Neural progenitor cell (in vitro differentiated cells): Measurements from ENCODE around the gene RASA2. TPM values are rescaled to one million over a fixed set of nuclear protein-coding genes. Genes with fewer than 3 reads are reported as not detected.

Experiments used
- DNase-seq: peaks from one replicate; pipeline ENCODE4 v3.0.0-alpha.2; 2016; ENCODE audit warnings: low spot score
- H2AFZ ChIP-seq: fragments of 200-600 bp; sonication (generic); replicated peaks from 2 replicates; pipeline ENCODE4 v1.6.1; 2016; ENCODE audit warnings: antibody characterized with exemption
- H3F3A ChIP-seq: fragments of 200-600 bp; sonication (generic); 2 replicates; pipeline ENCODE4 v1.6.1; 2016; ENCODE audit warnings: antibody characterized with exemption, low read depth
- H3K27ac ChIP-seq: fragments of 200-600 bp; sonication (generic); 2 replicates; pipeline ENCODE4 v1.5.1; 2016; ENCODE audit warnings: mild to moderate bottlenecking
- H3K27me3 ChIP-seq: fragments of 200-600 bp; sonication (generic); 2 replicates; pipeline ENCODE4 v1.6.1; 2016; ENCODE audit warnings: mild to moderate bottlenecking, moderate library complexity
- H3K36me3 ChIP-seq: fragments of 200-600 bp; sonication (generic); 2 replicates; pipeline ENCODE4 v1.5.1; 2016
- H3K4me1 ChIP-seq: fragments of 200-600 bp; sonication (generic); 2 replicates; pipeline ENCODE4 v1.6.1; 2016; ENCODE audit warnings: mixed run types
- H3K4me2 ChIP-seq: fragments of 200-600 bp; sonication (generic); 2 replicates; pipeline ENCODE4 v1.6.1; 2016
- H3K4me3 ChIP-seq: fragments of 200-600 bp; sonication (generic); 2 replicates; pipeline ENCODE4 v1.5.1; 2016
- H3K79me2 ChIP-seq: fragments of 200-600 bp; sonication (generic); 2 replicates; pipeline ENCODE4 v1.6.1; 2016; ENCODE audit warnings: low read depth
- H3K9ac ChIP-seq: fragments of 200-600 bp; sonication (generic); 2 replicates; pipeline ENCODE4 v1.6.1; 2016
- H3K9me3 ChIP-seq: fragments of 200-600 bp; sonication (generic); 2 replicates; pipeline ENCODE4 v1.5.1; 2016; ENCODE audit warnings: low read depth
- H4K20me1 ChIP-seq: fragments of 200-600 bp; sonication (generic); 2 replicates; pipeline ENCODE4 v1.6.1; 2016; ENCODE audit warnings: low read depth
- H3K27ac Mint-ChIP-seq: 3 replicates; pipeline ENCODE4 v1.8.0; 2021; ENCODE audit warnings: mixed read lengths
- H3K27me3 Mint-ChIP-seq: 2 replicates; pipeline ENCODE4 v1.8.0; 2022; ENCODE audit warnings: low read depth, mild to moderate bottlenecking, inconsistent platforms, moderate library complexity, mixed read lengths; ENCODE audit not compliant: insufficient read depth
- H3K36me3 Mint-ChIP-seq: 3 replicates; pipeline ENCODE4 v1.8.0; 2021; ENCODE audit warnings: mixed read lengths
- H3K4me1 Mint-ChIP-seq: 3 replicates; pipeline ENCODE4 v1.8.0; 2021; ENCODE audit warnings: mixed read lengths
- H3K4me3 Mint-ChIP-seq: 3 replicates; pipeline ENCODE4 v1.8.0; 2021; ENCODE audit warnings: mild to moderate bottlenecking, moderate library complexity, mixed read lengths
- H3K9me3 Mint-ChIP-seq: 3 replicates; pipeline ENCODE4 v1.8.0; 2020; ENCODE audit warnings: mixed read lengths
- CTCF ChIP-seq: fragments of 200-600 bp; sonication (generic); IDR thresholded peaks from 2 replicates; pipeline ENCODE4 v1.5.1; 2017; ENCODE audit warnings: antibody characterized with exemption, mild to moderate bottlenecking
- EZH2 ChIP-seq: fragments of 200-600 bp; sonication (generic); IDR thresholded peaks from 2 replicates; pipeline ENCODE4 v1.6.1; 2017; ENCODE audit warnings: antibody characterized with exemption, mild to moderate bottlenecking, moderate library complexity
- EZH2phosphoT487 ChIP-seq: fragments of 200-600 bp; sonication (generic); IDR thresholded peaks from 2 replicates; pipeline ENCODE4 v1.6.1; 2017; ENCODE audit warnings: antibody characterized with exemption
- total RNA-seq: library from RNA; depleted of rRNA; stranded (reverse); fragments of >200 nt; gene quantifications from 2 replicates; pipeline ENCODE4 v1.2.3, GENCODE V29; 2015; ENCODE audit warnings: low replicate concordance

The RASA2 gene
- total RNA-seq, 1 donor from 2014 or later: 48.4 TPM

GRCh38 chr3:141646760-141647561 lies 160.1 kb downstream of the RASA2 start:
- H3K4me1 ChIP-seq: no peaks in the 10 kb centered on the region
- H3K27ac Mint-ChIP-seq: no peak overlapping the region
- peak; percentile 59 for DNase-seq
- H3K9ac ChIP-seq: no peak overlapping the region
- no peaks in the 10 kb centered on the region for H4K20me1 ChIP-seq
- no peak for TF ChIP-seq CTCF
- no peak for TF ChIP-seq EZH2
- no peak for TF ChIP-seq EZH2phosphoT487
- no peaks in the 10 kb centered on the region for H3K36me3 ChIP-seq
- no peaks in the 10 kb centered on the region for H3K9me3 ChIP-seq
- no peak overlapping the region for H3K4me3 ChIP-seq
- no peaks in the 10 kb centered on the region for H3K4me1 Mint-ChIP-seq
- peaks cover 2% of the 10 kb centered on the region for H3K9me3 Mint-ChIP-seq
- no peaks in the 10 kb centered on the region for H3K36me3 Mint-ChIP-seq
- no peaks in the 10 kb centered on the region for H3F3A ChIP-seq
- H3K27me3 Mint-ChIP-seq: peaks cover 8% of the 10 kb centered on the region
- H3K27me3 ChIP-seq: no peaks in the 10 kb centered on the region
- H3K27ac ChIP-seq: no peak overlapping the region
- no peak overlapping the region for H3K4me3 Mint-ChIP-seq
- H3K79me2 ChIP-seq: no peaks in the 10 kb centered on the region
- peak overlapping the region; percentile 82 for H2AFZ ChIP-seq
- peak overlapping the region; percentile 38 for H3K4me2 ChIP-seq

GRCh38 chr3:141647562-141647915 lies 160.7 kb downstream of the RASA2 start:
- Histone ChIP-seq H3K9ac (no peak overlapping the region), H3K36me3 (no peaks in the 10 kb centered on the region), H3K4me1 (no peaks in the 10 kb centered on the region), H3K27ac (no peak overlapping the region), H3K9me3 (no peaks in the 10 kb centered on the region), H3K4me2 (no peak overlapping the region), H3K27me3 (no peaks in the 10 kb centered on the region), H3K4me3 (no peak overlapping the region), H4K20me1 (no peaks in the 10 kb centered on the region), H3K79me2 (no peaks in the 10 kb centered on the region), H3F3A (no peaks in the 10 kb centered on the region), H2AFZ (peak overlapping the region; percentile 1)
- H3K9me3 Mint-ChIP-seq: peaks cover 2% of the 10 kb centered on the region
- peaks cover 8% of the 10 kb centered on the region for H3K27me3 Mint-ChIP-seq
- H3K4me3 Mint-ChIP-seq: no peak overlapping the region
- no peak for TF ChIP-seq CTCF
- TF ChIP-seq EZH2: no peak
- TF ChIP-seq EZH2phosphoT487: no peak
- no peaks in the 10 kb centered on the region for H3K4me1 Mint-ChIP-seq
- no peaks in the 10 kb centered on the region for H3K36me3 Mint-ChIP-seq
- no peak for DNase-seq
- H3K27ac Mint-ChIP-seq: no peak overlapping the region

GRCh38 chr3:141648055-141648910 lies 161.5 kb downstream of the RASA2 start:
- no peaks in the 10 kb centered on the region for H3K36me3 ChIP-seq
- Mint-ChIP-seq H3K36me3 (no peaks in the 10 kb centered on the region), H3K27me3 (peaks cover 8% of the 10 kb centered on the region), H3K9me3 (peaks cover 2% of the 10 kb centered on the region), H3K4me3 (no peak overlapping the region), H3K4me1 (no peaks in the 10 kb centered on the region), H3K27ac (no peak overlapping the region)
- H3K4me3 ChIP-seq: no peak overlapping the region
- no peaks in the 10 kb centered on the region for H4K20me1 ChIP-seq
- no peak overlapping the region for H3K4me2 ChIP-seq
- no peaks in the 10 kb centered on the region for H3K9me3 ChIP-seq
- H2AFZ ChIP-seq: no peak overlapping the region
- no peaks in the 10 kb centered on the region for H3K27me3 ChIP-seq
- no peaks in the 10 kb centered on the region for H3F3A ChIP-seq
- DNase-seq: no peak
- no peak overlapping the region for H3K27ac ChIP-seq
- TF ChIP-seq EZH2 (no peak), EZH2phosphoT487 (no peak), CTCF (no peak)
- H3K9ac ChIP-seq: no peak overlapping the region
- H3K4me1 ChIP-seq: no peaks in the 10 kb centered on the region
- no peaks in the 10 kb centered on the region for H3K79me2 ChIP-seq
